Measurements from ENCODE around the gene TRIM16. TPM values are rescaled to one million over a fixed set of nuclear protein-coding genes. Genes with fewer than 3 reads are reported as not detected.
"Not testable (repeated sequence)": the region's sequence is repeated elsewhere in the genome, so short reads cannot be mapped to it uniquely, and the experiment has no call there.

Gene TRIM16
- total RNA-seq, 1 donor from 2014 or later, result 50.8 TPM

GRCh38 chr17:15658296-15658695, 25.8 kb downstream of the TRIM16 start:
- DNase-seq, result no peak

GRCh38 chr17:15657868-15658267, 26.2 kb downstream of the TRIM16 start:
- DNase-seq, result no peak

- DNase-seq, result no peak
These were observed 29.1 kb downstream of the TRIM16 start for GRCh38 chr17:15654886-15655561.

GRCh38 chr17:15654401-15654800, 29.7 kb downstream of the TRIM16 start:
- not testable (repeated sequence) for DNase-seq

GRCh38 chr17:15652960-15653359, 31.2 kb downstream of the TRIM16 start:
- no peak for DNase-seq

GRCh38 chr17:15651583-15652110, 32.5 kb downstream of the TRIM16 start:
- peak; percentile 68 for DNase-seq

GRCh38 chr17:15650741-15651582, 33.1 kb downstream of the TRIM16 start:
- DNase-seq, result no peak

- DNase-seq, result no peak
These were observed 34.2 kb downstream of the TRIM16 start for GRCh38 chr17:15649861-15650421.

GRCh38 chr17:15648386-15648785, 35.7 kb downstream of the TRIM16 start:
- no peak for DNase-seq

- not testable (repeated sequence) for DNase-seq
These were observed 38.2 kb downstream of the TRIM16 start for GRCh38 chr17:15645942-15646312.

- not testable (repeated sequence) for DNase-seq
These were observed 38.8 kb downstream of the TRIM16 start for GRCh38 chr17:15645099-15645941.

GRCh38 chr17:15642505-15643251, 41.4 kb downstream of the TRIM16 start:
- not testable (repeated sequence) for DNase-seq

GRCh38 chr17:15642014-15642413, 42.1 kb downstream of the TRIM16 start:
- not testable (repeated sequence) for DNase-seq

- not testable (repeated sequence) for DNase-seq
These were observed 53.1 kb downstream of the TRIM16 start for GRCh38 chr17:15630930-15631453.

GRCh38 chr17:15629991-15630390, 54.1 kb downstream of the TRIM16 start:
- DNase-seq, result not testable (repeated sequence)

GRCh38 chr17:15623661-15624209, 60.4 kb downstream of the TRIM16 start:
- not testable (repeated sequence) for DNase-seq

- DNase-seq, result not testable (repeated sequence)
These were observed 60.9 kb downstream of the TRIM16 start for GRCh38 chr17:15623255-15623654.

- DNase-seq, result not testable (repeated sequence)
These were observed 62.0 kb downstream of the TRIM16 start for GRCh38 chr17:15622124-15622523.

GRCh38 chr17:15619331-15620058, 64.6 kb downstream of the TRIM16 start, which contains the start of gene FBXW10B:
FBXW10B (minus strand) TSS chr17:15619704; CDS start chr17:15619512, 192 bp downstream.
- not testable (repeated sequence) for DNase-seq

GRCh38 chr17:15616828-15617227, 67.3 kb downstream of the TRIM16 start:
- DNase-seq, result not testable (repeated sequence)
